NCI-H2227 treated with DMSO at 0.1 percent for 48 hours (cell line): ENCODE data around the gene ST8SIA2.

Experiments used
- DNase-seq: peaks from one replicate; lab custom pipeline; 2025; lab: John Stamatoyannopoulos, UW

The ST8SIA2 gene

DNA sequence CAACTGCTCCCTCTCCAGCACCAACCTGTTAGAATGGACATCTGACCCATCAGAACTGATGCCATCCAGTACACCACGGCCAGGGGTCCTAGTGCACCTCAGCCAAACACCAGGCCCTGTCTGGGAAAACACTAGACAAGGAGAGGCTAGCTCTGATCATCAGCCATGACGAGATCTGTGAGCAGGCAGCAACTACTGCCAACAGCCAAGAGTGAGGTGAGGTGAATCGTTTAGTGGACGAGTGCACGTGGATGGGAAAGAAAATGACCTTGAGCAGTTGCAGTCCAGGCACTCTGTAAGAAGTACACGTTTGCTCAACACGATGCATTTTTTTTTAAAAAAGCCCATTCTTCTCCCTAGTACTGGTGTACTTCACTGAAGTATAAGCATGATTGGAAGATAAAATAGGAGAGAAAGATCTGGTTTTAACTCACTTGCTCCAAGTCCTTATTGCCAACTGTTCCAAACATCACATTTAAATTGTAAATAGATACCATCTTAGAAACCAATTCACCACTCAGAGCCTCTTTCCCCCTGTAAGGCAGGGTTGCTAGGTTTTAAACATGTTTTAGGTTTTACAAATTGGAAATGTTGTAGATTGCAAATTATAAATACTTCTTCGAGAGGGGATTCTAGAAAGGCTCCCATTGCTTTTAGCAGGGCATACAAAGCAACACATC, 5.7 kb downstream of the ST8SIA2 start:
- DNase-seq, result no peak

- no peak for DNase-seq
Observed at GRCh38 chr15:92400573-92400972, 6.9 kb downstream of the ST8SIA2 start.

DNA sequence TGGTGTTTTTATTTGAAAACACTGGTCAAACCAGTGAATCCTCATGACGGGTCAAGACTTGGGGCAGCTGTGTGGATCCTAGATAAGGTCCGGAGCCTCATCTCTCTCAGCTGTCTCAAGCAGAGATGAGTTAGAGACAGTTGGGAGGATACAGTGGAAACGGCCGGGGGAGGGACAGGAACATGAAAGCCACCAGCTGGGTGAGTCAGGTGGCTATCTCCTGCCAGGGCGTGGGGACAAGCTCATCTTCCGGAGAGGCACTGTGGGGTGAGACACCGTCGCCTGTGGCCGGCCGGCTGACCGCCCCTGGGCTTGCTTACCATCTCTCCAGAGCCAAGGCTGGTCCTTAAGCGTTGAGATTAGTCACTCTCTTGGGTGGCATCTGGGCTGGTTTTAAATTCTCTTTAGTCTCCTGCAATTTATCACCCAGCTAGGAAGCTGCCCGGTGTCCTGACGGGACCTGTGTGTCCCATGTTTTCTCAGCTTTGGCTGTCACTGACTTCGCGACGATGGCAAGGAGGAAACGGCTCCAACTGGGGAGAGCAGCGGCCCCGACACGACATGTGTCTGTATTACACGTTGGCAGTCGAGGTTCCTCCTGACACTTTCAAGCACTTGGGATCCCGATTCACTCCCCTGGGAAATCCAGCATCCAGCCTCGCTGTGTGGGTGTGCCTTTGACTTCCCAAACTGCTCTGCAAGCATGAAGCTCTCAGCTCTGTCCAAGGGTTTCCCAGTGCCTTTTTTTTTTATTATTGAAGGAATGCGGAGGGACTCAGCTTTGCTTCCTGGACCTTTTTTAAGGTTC, 7.5 kb downstream of the ST8SIA2 start:
- no peak for DNase-seq

DNA sequence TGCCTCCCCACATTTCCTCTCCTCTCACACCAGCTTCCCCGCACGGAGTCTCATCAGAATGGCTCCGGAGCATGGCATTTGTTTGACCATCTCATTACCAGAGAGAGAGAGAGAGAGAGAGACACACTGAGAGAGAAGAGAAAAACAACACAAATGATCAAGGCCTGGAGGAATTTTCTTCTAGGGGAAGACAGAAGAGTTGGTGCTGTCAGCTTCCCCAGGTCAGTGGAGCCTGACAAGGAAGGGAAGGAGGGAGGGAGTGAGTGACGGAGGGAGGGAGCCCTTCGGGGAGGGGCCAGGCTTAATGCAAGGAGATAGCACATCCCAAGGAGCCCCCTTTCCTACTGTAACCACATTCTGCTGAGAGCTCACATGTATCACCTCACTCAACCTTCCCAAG, 9.1 kb downstream of the ST8SIA2 start:
- DNase-seq, result no peak

GRCh38 chr15:92405942-92406341, 12.3 kb downstream of the ST8SIA2 start:
- DNase-seq, result no peak

GRCh38 chr15:92407321-92407720, 13.6 kb downstream of the ST8SIA2 start:
- no peak for DNase-seq

DNA sequence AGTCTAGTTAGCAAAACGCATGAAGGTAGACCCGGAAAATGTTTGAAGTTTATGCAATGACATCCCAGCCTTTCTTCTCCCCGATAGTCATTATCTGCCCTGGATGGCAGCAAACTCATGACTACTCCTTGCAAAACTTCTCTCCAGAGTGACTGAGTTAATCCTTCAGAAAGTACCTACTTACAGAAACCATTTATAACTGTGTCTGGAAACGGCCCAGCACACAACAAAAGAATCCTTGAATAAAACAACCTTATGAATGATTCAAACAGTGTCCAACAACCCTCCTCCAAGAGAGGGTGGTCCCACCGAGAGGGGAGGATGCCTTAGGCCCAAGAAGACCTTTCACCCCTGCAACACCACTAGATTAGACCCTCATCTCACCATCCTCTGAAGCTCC, 14.2 kb downstream of the ST8SIA2 start:
- DNase-seq, result no peak

GRCh38 chr15:92409006-92409405, 15.3 kb downstream of the ST8SIA2 start:
- no peak for DNase-seq

GRCh38 chr15:92409521-92409920, 15.8 kb downstream of the ST8SIA2 start:
- no peak for DNase-seq

DNA sequence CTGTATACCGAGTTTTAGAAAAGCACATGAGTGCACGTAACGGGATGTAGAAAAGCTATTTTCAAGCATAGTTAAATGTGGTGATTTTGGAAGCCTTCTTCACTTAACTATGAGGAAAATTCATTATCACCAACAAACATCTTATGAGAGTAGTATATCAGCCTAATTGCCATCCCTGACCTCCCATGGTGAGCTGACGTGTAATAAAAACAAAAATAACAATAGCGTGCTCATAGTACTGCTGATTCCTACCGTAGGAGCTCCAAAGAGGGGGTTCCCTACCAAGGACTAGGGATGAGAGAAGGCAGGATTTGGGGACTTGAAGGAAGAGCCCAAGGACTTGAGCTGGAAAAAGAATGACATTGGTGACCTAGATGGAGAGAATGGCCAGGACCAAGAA, 16.9 kb downstream of the ST8SIA2 start:
- DNase-seq, result no peak

- DNase-seq, result no peak
Observed at GRCh38 chr15:92411256-92411655, 17.6 kb downstream of the ST8SIA2 start.

DNA sequence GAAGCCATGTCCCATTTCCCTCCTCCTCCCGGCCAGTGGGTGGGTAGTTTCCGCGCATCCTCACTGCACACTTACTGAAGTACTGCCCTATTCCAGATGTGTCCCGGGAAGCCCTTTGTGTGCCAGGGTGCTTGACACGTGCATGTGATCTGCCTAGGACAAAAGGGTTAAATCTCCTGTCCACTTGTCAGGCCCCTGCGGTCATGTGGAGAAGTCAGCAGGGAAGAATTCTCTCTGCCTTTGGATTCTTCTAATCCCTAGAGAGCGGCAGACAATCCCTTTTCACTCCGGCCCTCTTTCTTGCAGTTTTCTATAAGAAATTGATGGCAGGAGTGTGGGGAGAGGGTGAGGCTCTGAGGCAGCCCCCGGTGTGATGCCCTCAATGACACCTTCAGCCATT, 19.8 kb downstream of the ST8SIA2 start:
- DNase-seq, result no peak

DNA sequence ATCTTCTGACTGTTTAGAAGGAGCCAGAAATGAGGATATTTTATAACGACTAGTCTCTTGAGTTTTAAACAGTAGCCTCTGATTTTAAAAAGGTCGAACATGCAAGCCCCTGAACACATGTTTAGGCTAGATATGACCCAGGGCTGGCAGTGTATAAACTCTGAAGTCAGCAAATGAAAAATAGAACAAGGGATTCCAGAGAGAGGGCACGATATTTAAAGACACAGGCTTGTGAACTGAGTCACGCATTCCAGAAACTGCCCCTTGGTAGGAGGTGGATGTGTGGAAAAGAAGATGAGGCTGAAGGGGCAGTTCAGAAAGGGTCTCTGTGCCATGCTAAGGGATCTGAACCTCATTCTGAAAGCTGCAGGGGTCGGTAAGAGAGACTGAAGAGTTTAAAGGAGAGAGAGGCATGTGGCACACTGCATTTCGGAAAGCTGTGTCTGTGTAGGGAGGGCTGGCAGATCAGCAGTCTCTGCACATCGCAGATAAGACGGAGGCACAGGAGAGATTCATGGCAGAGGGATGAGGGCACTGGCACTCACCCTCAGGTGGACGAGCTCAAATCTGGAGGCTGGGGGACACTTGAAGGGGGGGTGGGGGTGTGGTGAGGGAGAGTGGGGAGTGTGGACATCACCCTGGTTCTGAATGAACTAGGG, 22.1 kb downstream of the ST8SIA2 start:
- no peak for DNase-seq

DNA sequence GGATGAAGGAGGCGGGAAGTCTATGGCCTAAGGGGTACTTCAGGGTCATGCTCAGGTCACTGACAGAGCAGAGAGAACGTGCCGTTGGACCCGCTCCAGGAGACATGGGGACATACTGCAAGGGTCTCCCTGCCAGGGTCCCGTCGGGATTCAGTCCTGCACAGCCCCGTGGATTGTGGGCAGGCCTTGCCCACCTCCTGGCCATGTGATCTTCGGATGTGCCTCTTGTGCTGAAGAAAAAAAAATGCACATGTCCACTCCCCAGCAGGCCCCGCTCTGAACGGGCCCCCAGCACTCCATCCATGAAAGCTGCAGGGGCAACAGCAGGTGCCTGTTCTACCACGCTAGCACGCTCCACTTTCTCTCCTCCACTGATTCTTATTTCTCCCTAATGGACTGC, 22.9 kb downstream of the ST8SIA2 start:
- no peak for DNase-seq

- no peak for DNase-seq
Observed at GRCh38 chr15:92417716-92418115, 24.0 kb downstream of the ST8SIA2 start.

DNA sequence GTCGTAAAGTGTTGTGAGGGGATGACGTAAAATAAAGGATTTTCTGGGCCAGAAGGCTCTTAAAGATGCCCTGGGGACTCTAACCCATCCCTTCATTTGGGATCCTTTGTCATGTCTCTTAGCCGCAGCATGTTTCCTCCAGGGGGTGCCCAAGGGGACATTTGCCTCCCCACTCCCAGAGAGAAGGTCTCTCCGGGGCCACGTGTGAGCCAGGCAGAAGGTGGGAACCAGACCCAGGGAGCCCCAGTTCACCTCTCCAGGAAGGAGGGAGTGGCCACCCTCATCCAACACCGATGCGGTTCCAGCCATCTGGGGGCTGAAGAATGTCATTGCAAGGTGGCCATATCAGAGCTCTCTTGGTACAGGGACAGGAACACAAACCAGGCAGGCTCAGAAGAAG, 25.2 kb downstream of the ST8SIA2 start:
- DNase-seq, result no peak

DNA sequence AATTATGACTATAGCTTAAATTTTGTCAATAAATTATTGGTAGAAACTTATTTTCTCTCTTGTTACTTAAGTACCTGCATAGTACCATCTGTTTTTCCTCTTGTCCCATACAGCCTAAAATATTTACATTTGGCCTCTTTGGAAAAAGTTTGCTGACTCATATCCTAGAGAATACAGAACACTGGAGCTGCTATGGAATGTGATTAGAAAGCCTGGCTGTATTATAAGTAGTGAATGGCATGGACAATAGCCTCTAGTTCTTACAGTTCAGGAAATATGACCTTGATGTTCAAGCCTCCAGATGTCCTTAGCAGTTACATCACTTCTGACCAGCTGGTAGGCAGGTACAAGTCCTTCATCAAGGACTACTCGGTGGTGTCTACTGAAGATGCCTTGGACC, 28.3 kb downstream of the ST8SIA2 start:
- DNase-seq, result no peak

- no peak for DNase-seq
Observed at GRCh38 chr15:92425578-92426225, 32.0 kb downstream of the ST8SIA2 start.

DNA sequence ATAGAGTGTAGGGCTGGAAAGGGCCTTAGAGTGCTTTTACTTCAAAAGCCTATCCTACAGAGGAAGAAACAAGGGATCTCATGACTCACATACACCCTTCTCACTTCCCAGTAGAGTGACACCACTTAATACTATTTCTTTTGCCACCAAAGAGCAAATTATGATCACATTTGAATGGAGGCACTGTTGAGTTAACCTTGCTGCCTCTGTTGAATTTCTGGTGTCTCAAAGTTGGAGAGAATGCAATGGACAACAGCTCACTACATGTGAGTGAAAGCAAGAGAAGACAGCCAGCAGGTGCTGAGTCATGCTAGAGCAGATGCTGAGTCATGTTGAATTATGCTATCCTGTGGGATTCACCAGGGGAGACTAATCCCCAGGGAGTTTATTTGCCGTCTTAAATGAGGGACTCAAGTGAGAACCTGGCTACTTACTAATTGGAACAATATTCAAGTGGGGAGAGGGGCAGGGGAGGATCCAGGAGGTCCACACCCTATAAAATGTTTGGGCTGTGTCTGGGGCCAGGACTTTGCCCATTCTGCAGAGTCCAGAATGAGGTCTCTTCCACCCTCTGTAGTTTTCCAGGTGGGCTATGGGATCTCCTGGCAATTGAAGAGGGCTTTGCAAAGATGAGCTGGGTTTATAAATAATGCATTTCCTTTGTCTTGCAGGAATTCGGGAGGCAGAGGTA, 35.8 kb downstream of the ST8SIA2 start:
- no peak for DNase-seq

- no peak for DNase-seq
Observed at GRCh38 chr15:92430069-92430440, 36.4 kb downstream of the ST8SIA2 start.

DNA sequence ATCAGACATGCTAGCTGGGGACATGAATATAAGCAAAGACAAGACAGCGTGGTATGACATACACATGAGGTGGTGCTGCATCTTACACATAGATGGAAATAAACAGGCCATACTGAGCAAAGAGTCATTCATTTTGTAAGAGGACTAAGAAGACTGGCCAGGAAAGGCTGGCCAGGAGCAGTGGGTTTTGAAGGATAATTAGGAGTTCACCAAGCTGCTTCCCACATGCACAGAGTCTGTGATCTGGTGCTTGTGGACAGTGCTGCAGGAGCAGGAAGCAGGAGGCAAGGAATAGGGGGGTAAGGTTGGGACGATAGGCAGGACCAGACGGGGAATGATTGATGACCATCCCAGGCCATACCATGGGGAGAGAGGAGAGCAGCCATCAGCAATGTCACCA, 41.5 kb downstream of the ST8SIA2 start:
- no peak for DNase-seq

DNA sequence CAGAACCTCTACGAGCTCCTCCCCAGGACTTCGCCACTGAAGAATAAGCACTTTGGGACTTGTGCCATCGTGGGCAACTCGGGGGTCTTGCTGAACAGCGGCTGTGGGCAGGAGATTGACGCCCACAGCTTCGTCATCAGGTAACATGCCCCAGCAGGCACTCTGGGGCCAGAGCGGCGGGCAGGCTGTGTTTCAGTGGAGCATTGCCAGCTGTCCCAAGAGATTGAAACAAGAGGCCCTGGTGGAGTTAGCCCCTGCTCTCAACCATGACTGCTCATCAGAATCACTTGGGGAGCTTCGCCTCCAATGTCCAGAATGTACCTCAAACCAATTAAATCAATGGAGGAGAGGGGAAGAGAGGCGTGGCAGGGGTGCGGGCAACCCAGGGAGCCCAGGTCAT, 44.8 kb downstream of the ST8SIA2 start:
- no peak for DNase-seq
